Pulmonary artery endothelial cell (primary cell): ENCODE measurements around the gene ASB2. TPM values are rescaled to one million over a fixed set of nuclear protein-coding genes. Genes with fewer than 3 reads are reported as not detected.

Experiments
- DNase-seq: peaks from one replicate; pipeline ENCODE4 v3.0.0-alpha.2; 2011; ENCODE audit warnings: low read depth, low spot score
- total RNA-seq: library from RNA; depleted of rRNA; stranded (reverse); fragments of >200 nt; gene quantifications from 2 replicates; pipeline ENCODE4 v1.2.3, GENCODE V29; 2014

ASB2 gene
- total RNA-seq, 1 donor from 2014 or later = not detected

- no peak for DNase-seq
Observed at GRCh38 chr14:93962701-93963601, 13.4 kb downstream of the ASB2 start.

DNA sequence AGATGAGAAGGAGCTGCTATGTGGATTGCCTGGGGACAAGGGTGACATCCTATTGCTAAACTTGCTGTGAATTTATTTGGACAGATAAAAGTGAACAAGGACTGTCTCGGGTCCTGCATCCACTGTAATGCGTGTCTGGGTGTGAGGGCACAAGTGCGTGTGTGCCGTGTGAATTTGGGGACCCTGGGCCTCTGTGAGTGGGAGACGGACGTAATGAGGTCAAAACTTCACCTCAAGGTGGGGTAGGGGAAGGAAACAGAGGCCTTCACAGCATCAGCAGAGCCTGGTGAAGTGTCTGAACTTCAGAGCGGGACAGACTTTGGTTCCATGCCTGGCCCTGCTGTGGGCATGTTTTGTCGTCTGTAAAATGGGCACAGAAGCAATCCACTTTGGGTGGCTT lies 14.8 kb downstream of the ASB2 start:
- no peak for DNase-seq

DNA sequence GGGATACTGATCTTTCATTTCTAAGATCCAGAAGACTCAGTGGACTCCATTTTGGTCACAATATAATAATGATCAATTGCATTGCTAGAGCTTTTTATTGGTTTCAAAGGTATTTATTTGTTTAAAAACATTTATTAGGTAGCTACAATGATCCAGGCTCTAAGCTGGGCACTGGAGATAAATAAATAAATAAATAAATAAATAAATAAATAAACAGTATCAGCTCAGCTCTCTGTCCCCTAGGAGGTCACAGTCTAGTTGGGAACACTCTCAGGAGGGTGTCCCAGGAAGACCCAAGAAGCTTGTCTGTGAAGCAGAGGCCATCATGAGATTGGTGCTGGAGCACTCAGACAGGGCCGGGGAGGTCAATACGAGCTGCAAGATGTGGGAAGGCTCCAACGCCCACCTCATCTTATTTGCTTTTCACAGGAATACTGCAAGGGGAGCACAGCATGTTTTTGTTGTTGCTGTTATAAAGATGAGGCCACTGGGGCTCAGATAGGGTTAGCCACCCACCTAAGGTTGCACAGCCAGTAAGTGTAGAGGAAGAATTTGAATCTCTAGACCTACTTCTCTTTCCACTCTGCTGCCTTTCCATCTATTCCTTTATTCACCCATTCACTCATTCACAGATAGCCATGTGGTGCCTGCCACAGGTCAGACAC lies 15.5 kb downstream of the ASB2 start:
- no peak for DNase-seq

GRCh38 chr14:93960108-93960475 lies 16.3 kb downstream of the ASB2 start:
- no peak for DNase-seq

DNA sequence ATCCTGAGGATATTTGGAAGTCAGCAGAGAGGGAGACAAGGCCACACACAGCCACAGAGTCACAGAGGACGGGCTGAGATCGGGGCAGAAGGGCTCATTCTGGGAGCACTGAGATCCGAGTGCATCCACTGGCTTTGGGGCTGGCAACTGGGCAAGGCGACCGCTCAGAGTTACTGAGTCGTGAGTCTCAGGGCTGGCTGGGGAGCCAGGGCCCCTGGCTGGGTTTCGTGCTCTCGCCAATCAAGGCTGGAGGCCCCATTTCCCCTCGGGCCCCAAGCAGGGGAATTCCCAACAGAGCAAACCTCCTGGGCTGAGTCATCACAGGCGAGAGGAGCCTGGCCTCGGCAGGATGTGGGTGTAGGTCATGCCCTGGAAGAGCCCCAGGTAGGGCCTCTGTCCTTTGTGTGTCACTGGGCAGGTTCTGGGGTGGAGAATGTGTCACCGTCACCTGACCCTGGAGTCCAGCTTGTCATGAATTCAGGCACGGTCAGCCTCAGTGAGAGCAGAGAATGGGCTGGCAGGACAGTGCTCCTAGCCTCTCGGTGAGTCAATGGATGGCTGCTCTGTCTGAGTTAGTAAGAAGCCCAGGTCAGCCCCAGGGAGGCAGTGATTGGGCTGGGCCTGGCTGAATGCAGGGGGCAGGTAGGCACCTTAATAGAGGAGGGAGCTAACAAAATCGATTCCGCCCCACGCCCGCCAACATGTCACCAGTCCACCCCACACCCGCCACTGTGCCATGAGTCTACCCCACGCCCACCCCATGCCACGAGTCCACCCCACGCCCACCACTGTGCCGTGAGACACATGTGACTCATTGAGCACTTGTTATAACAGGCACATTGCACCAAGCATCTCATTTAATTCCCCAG lies 16.9 kb downstream of the ASB2 start:
- DNase-seq = peak; percentile 29

GRCh38 chr14:93958567-93959238 lies 17.7 kb downstream of the ASB2 start:
- no peak for DNase-seq

GRCh38 chr14:93957751-93958566 lies 18.4 kb downstream of the ASB2 start:
- no peak for DNase-seq

GRCh38 chr14:93957333-93957710 lies 19.0 kb downstream of the ASB2 start:
- DNase-seq = no peak

GRCh38 chr14:93956514-93957332 lies 19.6 kb downstream of the ASB2 start:
- no peak for DNase-seq

GRCh38 chr14:93955850-93956481 lies 20.4 kb downstream of the ASB2 start:
- DNase-seq = no peak

GRCh38 chr14:93954900-93955849 lies 21.2 kb downstream of the ASB2 start:
- no peak for DNase-seq

DNA sequence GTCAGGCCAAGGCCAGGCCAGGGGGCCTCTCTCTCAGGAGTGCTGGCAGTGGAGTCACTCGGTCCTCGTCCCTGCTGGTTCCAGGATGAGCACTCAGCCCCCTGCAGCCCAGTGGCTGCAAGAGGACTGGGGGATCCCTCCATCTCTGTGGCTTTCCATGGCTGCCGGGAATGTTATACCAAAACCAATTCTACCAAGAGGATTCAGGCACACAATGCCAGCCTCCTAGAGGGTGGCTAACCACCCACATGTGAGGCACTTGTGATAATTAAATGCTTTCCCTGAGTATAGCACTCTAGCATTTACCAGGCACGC lies 21.9 kb downstream of the ASB2 start:
- DNase-seq = no peak

GRCh38 chr14:93953739-93954515 lies 22.4 kb downstream of the ASB2 start:
- DNase-seq = no peak

DNA sequence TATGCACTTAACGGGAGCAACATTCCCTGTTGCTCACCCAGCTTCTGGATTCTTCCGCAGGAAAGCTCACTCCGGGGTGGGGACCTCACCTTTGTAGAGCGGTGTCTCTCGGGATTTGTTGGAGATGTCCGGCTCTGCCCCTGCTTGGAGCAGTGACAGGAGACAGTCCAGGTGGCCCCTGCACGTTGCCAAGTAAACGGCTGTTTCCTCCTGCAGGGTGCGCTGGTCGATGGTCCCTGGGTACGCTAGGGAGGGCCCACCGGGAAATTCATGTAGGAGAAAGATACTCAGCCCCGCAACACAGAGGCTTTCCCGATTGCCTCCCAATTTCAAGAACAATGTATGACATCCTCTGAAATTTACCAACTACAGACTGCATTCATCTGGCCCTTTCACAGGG lies 23.1 kb downstream of the ASB2 start:
- no peak for DNase-seq

DNA sequence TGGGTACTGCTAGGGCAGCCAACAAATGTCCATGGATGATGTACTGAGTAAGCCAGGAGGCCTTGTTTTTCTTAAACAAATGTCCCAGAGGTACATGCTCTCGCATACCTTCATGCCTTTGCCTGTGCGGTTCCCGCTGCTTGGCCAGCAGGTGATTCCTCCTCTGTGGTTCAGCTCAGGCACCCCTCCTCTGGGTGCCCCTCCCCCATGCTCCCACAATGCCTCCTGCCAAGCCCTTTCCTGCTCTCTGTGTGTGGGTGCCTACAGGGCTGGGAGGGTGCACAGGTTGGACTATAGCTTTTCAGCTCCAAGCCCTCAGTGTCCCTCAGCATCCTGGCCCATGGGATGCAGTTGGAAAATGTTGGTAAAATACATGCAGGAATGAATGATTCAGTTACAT lies 23.5 kb downstream of the ASB2 start:
- DNase-seq = no peak

DNA sequence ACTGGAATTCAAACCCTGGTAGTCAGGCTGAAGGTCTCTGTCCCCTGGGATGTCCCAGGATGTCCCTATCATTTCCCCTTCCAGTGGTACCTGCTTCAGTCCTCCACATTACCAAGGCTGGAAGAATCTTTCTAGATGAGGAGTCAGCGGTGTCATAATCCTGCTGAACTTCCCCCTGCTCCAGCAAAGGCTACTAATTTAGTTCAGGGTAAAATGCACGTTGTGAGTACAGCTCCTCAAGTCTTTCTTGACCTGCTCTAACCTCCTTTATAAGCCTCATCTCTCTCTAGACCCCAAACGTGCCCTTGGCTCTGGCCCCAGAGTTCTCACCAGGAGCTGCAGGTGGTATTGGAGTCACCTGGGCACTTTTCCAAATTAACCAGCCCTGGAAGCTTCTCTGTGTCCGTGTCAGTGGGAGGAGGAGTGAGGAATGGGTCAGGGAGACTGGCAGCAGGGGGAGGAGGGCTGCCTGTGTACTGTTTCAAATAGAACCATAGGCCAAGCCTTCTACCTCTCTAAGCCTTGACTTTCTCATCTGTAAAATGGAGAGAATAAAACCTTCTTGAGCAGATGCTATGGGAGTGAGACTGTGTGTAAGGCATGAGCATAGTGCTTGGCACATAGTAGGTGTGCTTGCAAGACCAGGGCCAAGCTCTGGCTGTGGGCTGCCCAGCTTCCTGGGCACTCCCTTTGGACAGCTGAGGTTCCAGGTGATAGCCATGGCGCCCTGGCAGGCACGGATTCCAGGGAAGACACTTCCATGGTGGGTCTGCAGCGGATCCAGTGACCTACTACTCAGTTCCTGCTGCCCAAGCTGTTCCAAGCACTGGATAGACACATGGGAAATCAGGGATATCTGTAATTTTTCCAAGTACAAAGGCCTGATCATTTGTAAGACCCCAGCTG lies 24.5 kb downstream of the ASB2 start:
- no peak for DNase-seq
